Measurements from ENCODE around the gene IRAG1.

The IRAG1 gene, protein sequence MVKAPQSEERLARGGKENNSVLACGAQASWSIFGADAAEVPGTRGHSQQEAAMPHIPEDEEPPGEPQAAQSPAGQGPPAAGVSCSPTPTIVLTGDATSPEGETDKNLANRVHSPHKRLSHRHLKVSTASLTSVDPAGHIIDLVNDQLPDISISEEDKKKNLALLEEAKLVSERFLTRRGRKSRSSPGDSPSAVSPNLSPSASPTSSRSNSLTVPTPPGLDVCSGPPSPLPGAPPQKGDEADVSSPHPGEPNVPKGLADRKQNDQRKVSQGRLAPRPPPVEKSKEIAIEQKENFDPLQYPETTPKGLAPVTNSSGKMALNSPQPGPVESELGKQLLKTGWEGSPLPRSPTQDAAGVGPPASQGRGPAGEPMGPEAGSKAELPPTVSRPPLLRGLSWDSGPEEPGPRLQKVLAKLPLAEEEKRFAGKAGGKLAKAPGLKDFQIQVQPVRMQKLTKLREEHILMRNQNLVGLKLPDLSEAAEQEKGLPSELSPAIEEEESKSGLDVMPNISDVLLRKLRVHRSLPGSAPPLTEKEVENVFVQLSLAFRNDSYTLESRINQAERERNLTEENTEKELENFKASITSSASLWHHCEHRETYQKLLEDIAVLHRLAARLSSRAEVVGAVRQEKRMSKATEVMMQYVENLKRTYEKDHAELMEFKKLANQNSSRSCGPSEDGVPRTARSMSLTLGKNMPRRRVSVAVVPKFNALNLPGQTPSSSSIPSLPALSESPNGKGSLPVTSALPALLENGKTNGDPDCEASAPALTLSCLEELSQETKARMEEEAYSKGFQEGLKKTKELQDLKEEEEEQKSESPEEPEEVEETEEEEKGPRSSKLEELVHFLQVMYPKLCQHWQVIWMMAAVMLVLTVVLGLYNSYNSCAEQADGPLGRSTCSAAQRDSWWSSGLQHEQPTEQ

DNA sequence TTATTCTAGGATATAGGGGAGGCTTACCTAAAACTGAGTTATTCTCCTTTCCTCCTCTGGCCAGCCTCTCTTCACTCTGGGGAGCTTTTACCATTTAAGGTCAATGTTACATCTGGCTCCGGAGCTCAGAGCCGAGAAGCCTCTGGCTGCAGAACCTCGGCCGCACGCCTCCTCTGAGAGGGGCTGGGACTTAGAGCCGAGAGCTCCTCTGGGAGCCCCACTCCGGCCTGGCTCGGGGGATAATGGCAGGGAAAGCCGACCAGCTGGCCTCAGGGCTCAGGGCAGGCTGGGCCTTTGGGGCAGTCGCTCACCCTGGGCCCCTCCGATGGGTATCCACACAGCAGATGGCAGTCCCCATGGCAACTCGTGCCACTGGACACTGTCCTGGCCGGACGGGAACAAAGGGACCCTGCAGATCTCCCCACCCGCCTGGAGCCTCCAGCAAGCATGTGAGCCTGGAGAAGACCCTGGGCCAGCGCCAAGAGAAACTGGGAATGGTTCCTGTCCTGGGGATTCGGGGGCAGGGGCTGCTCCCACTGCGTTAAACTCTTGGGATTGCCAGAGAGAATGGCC is at the start of gene IRAG1:
Gene IRAG1 (minus strand): TSS at position 247 of the 573 bp plus-strand sequence. CDS start 153 bp downstream, at position 94.
- DNase-seq (ENCODE audit: low read depth in 2 of 2): no peak

- peak in 1 of 2 donors; percentile 9 for DNase-seq (ENCODE audit: low read depth in 2 of 2)
These were observed 49.1 kb upstream of the IRAG1 start for GRCh38 chr11:10742460-10743208.

GRCh38 chr11:10735481-10736475 is 42.2 kb upstream of the IRAG1 start:
- peak; percentile 89 to 91 for DNase-seq (ENCODE audit: low read depth in 2 of 2)

DNA sequence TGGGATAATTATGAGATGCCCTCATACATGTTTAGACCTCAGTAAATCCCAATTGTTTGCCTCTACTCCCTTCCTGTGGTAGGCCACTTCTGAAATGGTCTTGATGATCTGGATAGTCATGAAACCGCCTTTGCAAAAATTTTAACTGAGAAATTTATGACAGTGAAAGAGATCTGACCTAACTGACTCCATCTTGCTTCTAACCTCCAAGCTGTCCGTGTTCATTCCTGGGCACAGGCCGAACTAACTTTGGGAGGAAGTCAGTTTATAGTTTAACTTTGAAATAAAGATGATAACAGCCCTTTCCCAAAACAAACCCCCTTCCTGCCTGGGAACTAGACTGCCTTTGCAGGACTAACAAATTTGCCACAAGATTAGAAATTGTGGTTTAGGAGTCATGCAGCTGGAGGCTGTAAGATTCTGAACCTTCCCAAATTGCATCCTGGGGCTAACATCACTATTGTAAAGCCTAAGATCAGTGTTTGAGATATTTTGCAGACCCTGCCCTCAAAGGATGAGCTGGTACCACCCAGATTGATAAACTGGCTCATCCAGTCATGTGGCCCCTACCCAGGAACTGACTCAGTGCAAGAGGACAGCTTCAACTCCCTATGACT is 37.6 kb upstream of the IRAG1 start:
- DNase-seq (ENCODE audit: low read depth in 2 of 2): no peak

GRCh38 chr11:10730151-10730550 is 36.6 kb upstream of the IRAG1 start:
- no peak for DNase-seq (ENCODE audit: low read depth in 2 of 2)

DNA sequence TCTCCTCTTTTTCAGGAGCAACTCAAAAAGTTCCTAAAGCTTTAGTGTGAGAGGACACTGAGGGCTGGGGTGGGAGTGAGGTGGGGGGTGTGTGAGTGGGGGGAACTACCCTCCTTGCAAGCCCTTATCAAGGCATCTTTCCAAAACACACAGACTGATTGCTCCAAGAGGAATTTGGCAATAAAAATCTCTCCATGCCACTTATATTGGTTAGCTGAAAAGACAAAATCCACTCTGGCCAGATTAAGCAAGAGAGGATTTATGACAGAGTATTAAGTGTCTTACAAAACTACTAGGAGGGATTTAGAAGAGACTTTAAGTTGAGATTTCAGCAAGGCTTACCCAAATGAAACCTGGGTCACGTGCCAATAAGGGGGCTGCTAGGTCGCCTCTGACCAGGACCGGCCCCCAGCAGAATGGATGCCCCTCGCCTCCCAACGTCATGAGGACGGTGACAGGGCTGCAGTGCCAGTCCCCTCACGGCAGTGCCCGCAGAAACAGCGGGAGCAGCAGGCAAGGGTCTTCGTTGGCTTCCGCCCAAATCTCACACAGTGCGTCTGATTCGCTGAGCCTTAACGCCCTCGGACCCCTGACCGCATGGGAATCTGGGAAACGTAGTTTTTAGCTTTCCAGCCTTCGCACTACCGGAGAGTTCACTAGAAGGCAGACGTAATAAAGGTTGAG is 35.4 kb upstream of the IRAG1 start:
- no peak for DNase-seq (ENCODE audit: low read depth in 2 of 2)

- DNase-seq (ENCODE audit: low read depth in 2 of 2): no peak
These were observed 34.6 kb upstream of the IRAG1 start for GRCh38 chr11:10728154-10728553.

DNA sequence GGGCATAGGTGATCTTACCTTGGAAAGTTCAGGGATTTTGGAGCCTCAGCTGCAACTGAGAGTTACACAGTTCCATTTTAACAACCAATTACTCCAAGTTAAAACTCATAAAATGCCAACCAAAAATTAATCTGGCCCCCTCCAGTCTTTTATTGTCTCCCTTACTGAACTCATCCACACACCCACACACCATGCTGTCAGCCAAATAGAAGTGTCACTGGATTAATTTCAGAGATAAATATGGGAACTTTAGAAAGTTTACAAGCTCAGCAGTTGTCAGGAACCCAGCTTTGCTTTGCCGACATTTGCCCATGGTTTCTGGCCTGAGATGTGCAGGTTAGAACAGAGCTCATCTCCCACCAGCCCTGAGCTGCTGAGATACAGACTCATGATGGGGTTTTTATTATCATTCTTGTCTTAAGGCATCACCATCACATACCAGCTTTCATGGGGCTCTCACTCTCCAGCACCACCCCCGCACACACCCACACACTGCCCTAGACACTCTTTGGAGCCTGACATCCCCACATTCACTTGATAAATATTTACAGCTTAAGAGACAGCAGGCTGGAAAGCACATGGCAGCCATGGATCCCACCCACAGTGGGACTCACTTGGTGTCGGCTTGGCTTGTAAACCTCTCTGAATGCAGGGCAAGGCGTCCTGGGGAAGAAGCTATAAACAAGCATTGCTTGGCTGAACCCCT is 33.7 kb upstream of the IRAG1 start:
- DNase-seq (ENCODE audit: low read depth in 2 of 2): no peak

- no peak for DNase-seq (ENCODE audit: low read depth in 2 of 2)
These were observed 32.3 kb upstream of the IRAG1 start for GRCh38 chr11:10725907-10726253.

GRCh38 chr11:10725114-10725906 is 31.8 kb upstream of the IRAG1 start:
- peak in 1 of 2 donors; percentile 16 for DNase-seq (ENCODE audit: low read depth in 2 of 2)

DNA sequence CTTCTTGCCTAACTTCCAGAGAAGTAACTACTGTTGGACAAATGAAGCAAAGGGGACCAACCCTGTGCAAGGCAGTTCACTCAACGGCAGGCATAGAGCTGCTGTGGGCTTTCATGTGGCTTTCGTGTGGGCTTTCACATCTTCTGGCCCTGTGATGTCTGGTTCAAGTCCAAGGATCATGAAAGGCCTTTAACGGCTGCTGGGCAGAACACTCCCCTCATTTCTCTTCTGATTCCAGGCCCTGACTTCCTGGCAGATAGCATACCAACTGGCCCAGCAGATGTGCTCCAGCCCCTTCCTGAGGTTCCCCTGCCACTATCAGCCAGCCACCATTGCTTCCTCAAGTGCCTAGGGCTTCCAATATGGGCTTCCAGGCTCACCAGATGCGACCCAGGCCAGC is 28.8 kb upstream of the IRAG1 start:
- no peak for DNase-seq (ENCODE audit: low read depth in 2 of 2)

DNA sequence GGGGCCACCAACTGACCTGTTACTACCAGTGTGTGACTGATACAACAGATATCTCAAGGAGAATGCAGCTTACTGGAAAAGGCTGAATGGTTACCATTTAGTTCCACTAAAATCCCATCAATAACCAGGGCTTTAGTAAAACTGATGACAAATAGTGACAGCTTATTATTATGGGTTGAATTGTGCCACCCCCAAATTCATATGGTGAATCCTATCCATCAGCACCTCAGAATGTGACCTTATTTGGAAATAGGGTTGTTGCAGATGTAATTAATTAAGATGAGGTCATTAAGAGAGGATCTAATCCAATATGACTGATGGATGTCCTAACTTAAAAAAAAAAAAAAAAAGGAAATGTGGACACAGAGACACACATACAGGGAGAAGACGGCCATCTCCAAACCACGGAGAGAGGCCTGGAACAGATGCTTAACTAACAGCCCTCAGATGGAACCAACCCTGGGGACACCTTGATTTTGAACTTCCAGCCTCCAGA is 27.4 kb upstream of the IRAG1 start:
- no peak for DNase-seq (ENCODE audit: low read depth in 2 of 2)

- no peak for DNase-seq (ENCODE audit: low read depth in 2 of 2)
These were observed 26.1 kb upstream of the IRAG1 start for GRCh38 chr11:10719616-10720015.

GRCh38 chr11:10716543-10717259 is 23.1 kb upstream of the IRAG1 start:
- no peak for DNase-seq (ENCODE audit: low read depth in 2 of 2)

- DNase-seq (ENCODE audit: low read depth in 2 of 2): no peak
These were observed 22.6 kb upstream of the IRAG1 start for GRCh38 chr11:10716122-10716521.

GRCh38 chr11:10715571-10715970 is 22.0 kb upstream of the IRAG1 start:
- no peak for DNase-seq (ENCODE audit: low read depth in 2 of 2)
